Ascending aorta (tissue), 2 donors: ENCODE data around the gene ASXL2. TPM values are rescaled to one million over a fixed set of nuclear protein-coding genes. Genes with fewer than 3 reads are reported as not detected.
"Not testable (repeated sequence)": the region's sequence is repeated elsewhere in the genome, so short reads cannot be mapped to it uniquely, and the experiment has no call there.

Source experiments
- DNase-seq, 2 donors: peaks; one replicate each; pipeline ENCODE4 v3.0.0-alpha.2; 2019; ENCODE audit warnings: low spot score in 2 of 2
- H3K27ac ChIP-seq, 2 donors: fragments of 200-600 bp; sonication (generic); one replicate each; pipeline ENCODE4 v1.5.1; 2016 to 2017; ENCODE audit warnings: mild to moderate bottlenecking in 1 of 2
- H3K27me3 ChIP-seq: fragments of 200-600 bp; sonication (generic); one replicate; pipeline ENCODE4 v1.5.1; 2017
- H3K36me3 ChIP-seq, 2 donors: fragments of 200-600 bp; sonication (generic); one replicate each; pipeline ENCODE4 v1.5.1; 2016
- H3K4me1 ChIP-seq, 2 donors: fragments of 200-600 bp; sonication (generic); one replicate each; pipeline ENCODE4 v1.5.1; 2016 to 2017; ENCODE audit warnings: mild to moderate bottlenecking in 1 of 2
- H3K4me3 ChIP-seq, 2 donors: fragments of 200-600 bp; sonication (generic); one replicate each; pipeline ENCODE4 v1.5.1; 2016 to 2017; ENCODE audit warnings: mild to moderate bottlenecking in 1 of 2
- H3K9me3 ChIP-seq, 2 donors: fragments of 200-600 bp; sonication (generic); one replicate each; pipeline ENCODE4 v1.5.1; 2016
- CTCF ChIP-seq, 3 experiments: fragments of 200-600 bp in 2 of 3; fragments of 450-650 bp in 1 of 3; sonication (generic) in 2 of 3; IDR thresholded peaks; one replicate each; pipeline ENCODE4 v1.5.1; 2016 to 2019; ENCODE audit warnings: antibody characterized with exemption in 3 of 3, mild to moderate bottlenecking in 1 of 3, moderate library complexity in 1 of 3
- intact Hi-C: fragments of 100-400 bp; cut with DNase I; formaldehyde crosslinking; loops from one replicate; pipeline ENCODE4 v1.15.1; 2023
- total RNA-seq: library from RNA; depleted of rRNA; stranded (reverse); fragments of >200 nt; gene quantifications from one replicate; pipeline ENCODE4 v1.1.0, GENCODE V29; 2016

The ASXL2 gene
- total RNA-seq, 1 donor from 2014 or later, result 8.7 TPM

GRCh38 chr2:25833566-25833965 lies 44.7 kb downstream of the ASXL2 start:
- intact Hi-C loops, result no loop called here
- Histone ChIP-seq H3K36me3 (no peaks in the 10 kb centered on the region), H3K27me3 (no peaks in the 10 kb centered on the region), H3K4me1 (no peaks in the 10 kb centered on the region), H3K4me3 (no peak overlapping the region), H3K9me3 (no peaks in the 10 kb centered on the region), H3K27ac (no peak overlapping the region)
- DNase-seq, result no peak
- no peak for TF ChIP-seq CTCF (IDR thresholded peaks at IDR 0.05)

GRCh38 chr2:25832897-25833296 lies 45.4 kb downstream of the ASXL2 start:
- H3K27me3 ChIP-seq, result no peaks in the 10 kb centered on the region
- TF ChIP-seq CTCF (IDR thresholded peaks at IDR 0.05), result no peak
- intact Hi-C loops, result no loop called here
- H3K9me3 ChIP-seq, result no peaks in the 10 kb centered on the region
- H3K4me1 ChIP-seq, result no peaks in the 10 kb centered on the region
- no peaks in the 10 kb centered on the region for H3K36me3 ChIP-seq
- H3K27ac ChIP-seq, result no peak overlapping the region
- H3K4me3 ChIP-seq, result no peak overlapping the region
- DNase-seq, result no peak

GRCh38 chr2:25831746-25832449 lies 46.4 kb downstream of the ASXL2 start:
- intact Hi-C loops, result no loop called here
- TF ChIP-seq CTCF (IDR thresholded peaks at IDR 0.05), result no peak
- Histone ChIP-seq H3K4me3 (no peak overlapping the region), H3K4me1 (no peaks in the 10 kb centered on the region), H3K27ac (no peak overlapping the region), H3K9me3 (no peaks in the 10 kb centered on the region), H3K27me3 (no peaks in the 10 kb centered on the region), H3K36me3 (no peaks in the 10 kb centered on the region)
- DNase-seq, result no peak

- no peaks in the 10 kb centered on the region for H3K4me1 ChIP-seq
- no peaks in the 10 kb centered on the region for H3K9me3 ChIP-seq
- H3K36me3 ChIP-seq, result no peaks in the 10 kb centered on the region
- DNase-seq, result no peak
- TF ChIP-seq CTCF (IDR thresholded peaks at IDR 0.05), result no peak
- no peak overlapping the region for H3K27ac ChIP-seq
- intact Hi-C loops, result no loop called here
- H3K27me3 ChIP-seq, result no peaks in the 10 kb centered on the region
- no peak overlapping the region for H3K4me3 ChIP-seq
Observed at GRCh38 chr2:25829828-25830227, 48.5 kb downstream of the ASXL2 start.

- no peak for DNase-seq
- Histone ChIP-seq H3K4me3 (no peak overlapping the region), H3K27ac (no peak overlapping the region), H3K27me3 (no peaks in the 10 kb centered on the region), H3K36me3 (no peaks in the 10 kb centered on the region), H3K4me1 (no peaks in the 10 kb centered on the region), H3K9me3 (no peaks in the 10 kb centered on the region)
- intact Hi-C loops, result no loop called here
- TF ChIP-seq CTCF (IDR thresholded peaks at IDR 0.05), result no peak
Observed at GRCh38 chr2:25829377-25829704, 48.9 kb downstream of the ASXL2 start.

- H3K36me3 ChIP-seq, H3K27ac ChIP-seq, H3K27me3 ChIP-seq, H3K4me1 ChIP-seq, H3K9me3 ChIP-seq, intact Hi-C loops, H3K4me3 ChIP-seq, DNase-seq: not testable (repeated sequence)
Observed at GRCh38 chr2:25828532-25829376, 49.5 kb downstream of the ASXL2 start.
